HG02588 (cell line): ENCODE data around the gene PCDHGB6.
"Not testable (repeated sequence)": the region's sequence is repeated elsewhere in the genome, so short reads cannot be mapped to it uniquely, and the experiment has no call there.

Experiments
- ATAC-seq: cut with Tn5 transposase; IDR thresholded peaks from one replicate; pipeline ENCODE4 v1.9.1; 2021; ENCODE audit warnings: mild to moderate bottlenecking, moderate library complexity; ENCODE audit not compliant: unreplicated experiment

PCDHGB6 gene

GRCh38 chr5:141407790-141408505 lies at the start of gene PCDHGB6:
PCDHGB6 (plus strand) TSS chr5:141408021; CDS start chr5:141408203, 182 bp downstream.
- peak; percentile 81 for ATAC-seq

- ATAC-seq: peak; percentile 46
Observed at GRCh38 chr5:141359790-141360426, 47.9 kb upstream of the PCDHGB6 start, which contains the start of gene PCDHGB2. PCDHGB2 (plus strand) TSS chr5:141359994; CDS start chr5:141360136, 142 bp downstream.

- no peak for ATAC-seq
Observed at GRCh38 chr5:141360685-141361084, 47.1 kb upstream of the PCDHGB6 start.

GRCh38 chr5:141362719-141363118 lies 45.1 kb upstream of the PCDHGB6 start:
- ATAC-seq: no peak

GRCh38 chr5:141363952-141364660 lies 43.7 kb upstream of the PCDHGB6 start, which contains the start of gene PCDHGA5:
PCDHGA5 (plus strand) TSS chr5:141364162; CDS start chr5:141364331, 169 bp downstream.
- ATAC-seq: no peak

GRCh38 chr5:141366016-141366896 lies 41.6 kb upstream of the PCDHGB6 start:
- no peak for ATAC-seq

- ATAC-seq: peak; percentile 97
Observed at GRCh38 chr5:141369994-141370848, 37.6 kb upstream of the PCDHGB6 start, which contains the start of gene PCDHGB3. PCDHGB3 (plus strand) TSS chr5:141370242; CDS start chr5:141370395, 153 bp downstream.

- ATAC-seq: no peak
Observed at GRCh38 chr5:141371572-141372475, 36.0 kb upstream of the PCDHGB6 start.

GRCh38 chr5:141373673-141374317 lies 34.0 kb upstream of the PCDHGB6 start, which contains the start of gene PCDHGA6:
PCDHGA6 (plus strand) TSS chr5:141373891; CDS start chr5:141374084, 193 bp downstream.
- no peak for ATAC-seq

- ATAC-seq: no peak
Observed at GRCh38 chr5:141374627-141375026, 33.2 kb upstream of the PCDHGB6 start.

- not testable (repeated sequence) for ATAC-seq
Observed at GRCh38 chr5:141375444-141376155, 32.2 kb upstream of the PCDHGB6 start.

- no peak for ATAC-seq
Observed at GRCh38 chr5:141382469-141383294, 25.1 kb upstream of the PCDHGB6 start, which contains the start of gene PCDHGA7. PCDHGA7 (plus strand) TSS chr5:141382742; CDS start chr5:141382900, 158 bp downstream.

GRCh38 chr5:141383345-141383744 lies 24.5 kb upstream of the PCDHGB6 start:
- no peak for ATAC-seq

GRCh38 chr5:141384471-141385267 lies 23.2 kb upstream of the PCDHGB6 start:
- no peak for ATAC-seq

- ATAC-seq: peak; percentile 69
Observed at GRCh38 chr5:141387557-141388311, 20.1 kb upstream of the PCDHGB6 start, which contains the start of gene PCDHGB4. PCDHGB4 (plus strand) TSS chr5:141387698; CDS start chr5:141387885, 187 bp downstream.
